ENCODE measurements around the gene WDR62.
A peak's percentile ranks its signal among the peaks of the same experiment; 100 is the strongest.

The WDR62 gene

GRCh38 chr19:36054119-36054732 is 471 bp upstream of the WDR62 start, which contains the start of gene THAP8:
Gene THAP8 (minus strand): TSS chr19:36054285. CDS start chr19:36054217, 68 bp downstream.
- peak within 1 kb of the TSS; percentile 74 for H3K4me3 ChIP-seq (ENCODE audit: low read depth, low read length)
- TF ChIP-seq CTCF (conservative IDR thresholded peaks at IDR 0.05; ENCODE audit: low read depth, low read length) = peak; percentile 69
- peak; percentile 100 for DNase-seq (ENCODE audit: low read depth)

GRCh38 chr19:36058481-36059179 is 3.9 kb downstream of the WDR62 start:
- no peak for TF ChIP-seq CTCF (conservative IDR thresholded peaks at IDR 0.05; ENCODE audit: low read depth, low read length)
- H3K4me3 ChIP-seq (ENCODE audit: low read depth, low read length) = no peak overlapping the region
- no peak for DNase-seq (ENCODE audit: low read depth)

GRCh38 chr19:36059180-36059910 is 4.6 kb downstream of the WDR62 start:
- TF ChIP-seq CTCF (conservative IDR thresholded peaks at IDR 0.05; ENCODE audit: low read depth, low read length) = no peak
- DNase-seq (ENCODE audit: low read depth) = no peak

GRCh38 chr19:36060430-36060829 is 5.7 kb downstream of the WDR62 start:
- peak; percentile 90 for TF ChIP-seq CTCF (conservative IDR thresholded peaks at IDR 0.05; ENCODE audit: low read depth, low read length)
- peak; percentile 86 for DNase-seq (ENCODE audit: low read depth)
- H3K4me3 ChIP-seq (ENCODE audit: low read depth, low read length) = no peak overlapping the region

More at GRCh38 chr19:36059180-36059910, 4.6 kb downstream of the WDR62 start:
- no peak overlapping the region for H3K4me3 ChIP-seq (ENCODE audit: low read depth, low read length)

- no peak overlapping the region for H3K4me3 ChIP-seq (ENCODE audit: low read depth, low read length)
- no peak for DNase-seq (ENCODE audit: low read depth)
- no peak for TF ChIP-seq CTCF (conservative IDR thresholded peaks at IDR 0.05; ENCODE audit: low read depth, low read length)
Measured at GRCh38 chr19:36061367-36061766, 6.7 kb downstream of the WDR62 start.

GRCh38 chr19:36064826-36065225 is 10.1 kb downstream of the WDR62 start:
- TF ChIP-seq CTCF (conservative IDR thresholded peaks at IDR 0.05; ENCODE audit: low read depth, low read length) = no peak
- no peak overlapping the region for H3K4me3 ChIP-seq (ENCODE audit: low read depth, low read length)
- no peak for DNase-seq (ENCODE audit: low read depth)
